ENCODE data around the gene CNN3. TPM values are rescaled to one million over a fixed set of nuclear protein-coding genes. Genes with fewer than 3 reads are reported as not detected.

CNN3 gene
- total RNA-seq, 2 donors from 2014 or later: 6.3 to 11.2 TPM

- DNase-seq (no peak), ATAC-seq (replicated peaks in 1 of 2) (no peak)
- Mint-ChIP-seq H3K27ac (peak overlapping the region; percentile 35), H3K27me3 (ENCODE audit: low read depth) (no peaks in the 10 kb centered on the region), H3K4me3 (no peak overlapping the region), H3K4me1 (ENCODE audit: low read depth) (peaks cover 11% of the 10 kb centered on the region), H3K9me3 (no peaks in the 10 kb centered on the region), H3K36me3 (ENCODE audit: insufficient read depth in 2 of 2) (no peaks in the 10 kb centered on the region)
Measured at GRCh38 chr1:94884106-94884505, 42.8 kb downstream of the CNN3 start.

- Mint-ChIP-seq H3K27me3 (ENCODE audit: low read depth) (no peaks in the 10 kb centered on the region), H3K9me3 (no peaks in the 10 kb centered on the region), H3K27ac (peak overlapping the region; percentile 35), H3K4me1 (ENCODE audit: low read depth) (peaks cover 11% of the 10 kb centered on the region), H3K4me3 (peak overlapping the region; percentile 37 to 67), H3K36me3 (ENCODE audit: insufficient read depth in 2 of 2) (no peaks in the 10 kb centered on the region)
- DNase-seq (peak in 1 of 2 donors; percentile 17), ATAC-seq (replicated peaks in 1 of 2) (peak; percentile 79 to 83)
Measured at GRCh38 chr1:94883691-94884090, 43.2 kb downstream of the CNN3 start.

GRCh38 chr1:94878329-94878728, 48.6 kb downstream of the CNN3 start:
- no peak overlapping the region for H3K4me3 Mint-ChIP-seq
- H3K4me1 Mint-ChIP-seq (ENCODE audit: low read depth): peaks cover 12% of the 10 kb centered on the region
- H3K27ac Mint-ChIP-seq: no peak overlapping the region
- no peaks in the 10 kb centered on the region for H3K27me3 Mint-ChIP-seq (ENCODE audit: low read depth)
- H3K9me3 Mint-ChIP-seq: no peaks in the 10 kb centered on the region
- DNase-seq (no peak), ATAC-seq (replicated peaks in 1 of 2) (no peak)
- no peaks in the 10 kb centered on the region for H3K36me3 Mint-ChIP-seq (ENCODE audit: insufficient read depth in 2 of 2)

- no peaks in the 10 kb centered on the region for H3K27me3 Mint-ChIP-seq (ENCODE audit: low read depth)
- H3K27ac Mint-ChIP-seq: no peak overlapping the region
- H3K4me3 Mint-ChIP-seq: no peak overlapping the region
- peaks cover 7% of the 10 kb centered on the region for H3K4me1 Mint-ChIP-seq (ENCODE audit: low read depth)
- ATAC-seq (replicated peaks in 1 of 2) (peak in 1 of 2 donors; percentile 18), DNase-seq (no peak)
- no peaks in the 10 kb centered on the region for H3K9me3 Mint-ChIP-seq
- no peaks in the 10 kb centered on the region for H3K36me3 Mint-ChIP-seq (ENCODE audit: insufficient read depth in 2 of 2)
Measured at GRCh38 chr1:94876362-94876761, 50.5 kb downstream of the CNN3 start.

GRCh38 chr1:94875794-94876193, 51.1 kb downstream of the CNN3 start:
- H3K27me3 Mint-ChIP-seq (ENCODE audit: low read depth): no peaks in the 10 kb centered on the region
- H3K4me3 Mint-ChIP-seq: no peak overlapping the region
- no peak overlapping the region for H3K27ac Mint-ChIP-seq
- no peaks in the 10 kb centered on the region for H3K36me3 Mint-ChIP-seq (ENCODE audit: insufficient read depth in 2 of 2)
- DNase-seq (no peak), ATAC-seq (replicated peaks in 1 of 2) (no peak)
- peaks cover 7% of the 10 kb centered on the region for H3K4me1 Mint-ChIP-seq (ENCODE audit: low read depth)
- H3K9me3 Mint-ChIP-seq: no peaks in the 10 kb centered on the region

- Mint-ChIP-seq H3K27ac (no peak overlapping the region), H3K9me3 (no peaks in the 10 kb centered on the region), H3K27me3 (ENCODE audit: low read depth) (no peaks in the 10 kb centered on the region), H3K4me1 (ENCODE audit: low read depth) (peaks cover 7% of the 10 kb centered on the region), H3K36me3 (ENCODE audit: insufficient read depth in 2 of 2) (no peaks in the 10 kb centered on the region), H3K4me3 (no peak overlapping the region)
- no peak for ATAC-seq (replicated peaks in 1 of 2)
- no peak for DNase-seq
Measured at GRCh38 chr1:94874423-94874822, 52.5 kb downstream of the CNN3 start.

- Mint-ChIP-seq H3K4me1 (ENCODE audit: low read depth) (peaks cover 7% of the 10 kb centered on the region), H3K9me3 (no peaks in the 10 kb centered on the region), H3K36me3 (ENCODE audit: insufficient read depth in 2 of 2) (no peaks in the 10 kb centered on the region), H3K4me3 (no peak overlapping the region), H3K27ac (no peak overlapping the region), H3K27me3 (ENCODE audit: low read depth) (no peaks in the 10 kb centered on the region)
- DNase-seq (no peak), ATAC-seq (replicated peaks in 1 of 2) (no peak)
Measured at GRCh38 chr1:94873520-94874351, 53.2 kb downstream of the CNN3 start.

- no peaks in the 10 kb centered on the region for H3K27me3 Mint-ChIP-seq (ENCODE audit: low read depth)
- ATAC-seq (replicated peaks in 1 of 2) (no peak), DNase-seq (no peak)
- H3K4me3 Mint-ChIP-seq: no peak overlapping the region
- no peak overlapping the region for H3K27ac Mint-ChIP-seq
- no peaks in the 10 kb centered on the region for H3K9me3 Mint-ChIP-seq
- H3K36me3 Mint-ChIP-seq (ENCODE audit: insufficient read depth in 2 of 2): no peaks in the 10 kb centered on the region
- H3K4me1 Mint-ChIP-seq (ENCODE audit: low read depth): peaks cover 7% of the 10 kb centered on the region
Measured at GRCh38 chr1:94872771-94873495, 54.0 kb downstream of the CNN3 start.

GRCh38 chr1:94871031-94871430, 55.9 kb downstream of the CNN3 start:
- no peaks in the 10 kb centered on the region for H3K9me3 Mint-ChIP-seq
- H3K36me3 Mint-ChIP-seq (ENCODE audit: insufficient read depth in 2 of 2): no peaks in the 10 kb centered on the region
- ATAC-seq (replicated peaks in 1 of 2) (no peak), DNase-seq (no peak)
- no peak overlapping the region for H3K4me3 Mint-ChIP-seq
- no peak overlapping the region for H3K27ac Mint-ChIP-seq
- H3K4me1 Mint-ChIP-seq (ENCODE audit: low read depth): peaks cover 7% of the 10 kb centered on the region
- H3K27me3 Mint-ChIP-seq (ENCODE audit: low read depth): no peaks in the 10 kb centered on the region

- Mint-ChIP-seq H3K4me3 (no peak overlapping the region), H3K4me1 (ENCODE audit: low read depth) (no peaks in the 10 kb centered on the region), H3K27ac (no peak overlapping the region), H3K36me3 (ENCODE audit: insufficient read depth in 2 of 2) (no peaks in the 10 kb centered on the region), H3K9me3 (no peaks in the 10 kb centered on the region), H3K27me3 (ENCODE audit: low read depth) (no peaks in the 10 kb centered on the region)
- DNase-seq (no peak), ATAC-seq (replicated peaks in 1 of 2) (no peak)
Measured at GRCh38 chr1:94866164-94866807, 60.6 kb downstream of the CNN3 start.

GRCh38 chr1:94865360-94865759, 61.5 kb downstream of the CNN3 start:
- H3K27ac Mint-ChIP-seq: no peak overlapping the region
- H3K4me1 Mint-ChIP-seq (ENCODE audit: low read depth): no peaks in the 10 kb centered on the region
- H3K27me3 Mint-ChIP-seq (ENCODE audit: low read depth): no peaks in the 10 kb centered on the region
- ATAC-seq (replicated peaks in 1 of 2) (no peak), DNase-seq (no peak)
- no peak overlapping the region for H3K4me3 Mint-ChIP-seq
- no peaks in the 10 kb centered on the region for H3K36me3 Mint-ChIP-seq (ENCODE audit: insufficient read depth in 2 of 2)
- H3K9me3 Mint-ChIP-seq: no peaks in the 10 kb centered on the region

- Mint-ChIP-seq H3K27ac (no peak overlapping the region), H3K4me3 (no peak overlapping the region), H3K36me3 (ENCODE audit: insufficient read depth in 2 of 2) (no peaks in the 10 kb centered on the region), H3K9me3 (no peaks in the 10 kb centered on the region), H3K4me1 (ENCODE audit: low read depth) (no peaks in the 10 kb centered on the region), H3K27me3 (ENCODE audit: low read depth) (no peaks in the 10 kb centered on the region)
- ATAC-seq (replicated peaks in 1 of 2) (no peak), DNase-seq (no peak)
Measured at GRCh38 chr1:94864821-94865220, 62.1 kb downstream of the CNN3 start.

- Mint-ChIP-seq H3K9me3 (no peaks in the 10 kb centered on the region), H3K4me1 (ENCODE audit: low read depth) (no peaks in the 10 kb centered on the region), H3K36me3 (ENCODE audit: insufficient read depth in 2 of 2) (no peaks in the 10 kb centered on the region), H3K27me3 (ENCODE audit: low read depth) (peaks cover 5% of the 10 kb centered on the region), H3K27ac (no peak overlapping the region), H3K4me3 (no peak overlapping the region)
- DNase-seq (no peak), ATAC-seq (replicated peaks in 1 of 2) (no peak)
Measured at GRCh38 chr1:94863919-94864318, 63.0 kb downstream of the CNN3 start.

All from activated T-cell treated with anti-CD3 and anti-CD28 coated beads, Interleukin-2, amount 50 U/mL, for 72 hours (primary cell).